Esophagus muscularis mucosa (tissue), 4 donors: ENCODE data around the gene PGGT1B. TPM values are rescaled to one million over a fixed set of nuclear protein-coding genes. Genes with fewer than 3 reads are reported as not detected.

Experiments
- DNase-seq: peaks from one replicate; pipeline ENCODE4 v3.0.0-alpha.2; 2017; ENCODE audit errors: extremely low spot score
- H3K27ac ChIP-seq, 4 donors: fragments of 200-600 bp; sonication (generic); replicated peaks in 1 of 4; 1 replicate in 3 of 4; 2 replicates in 1 of 4; pipeline ENCODE4 v1.5.1; 2016 to 2019; ENCODE audit warnings: mild to moderate bottlenecking in 1 of 4
- H3K27me3 ChIP-seq, 4 donors: fragments of 200-600 bp; sonication (generic); one replicate each; pipeline versions ENCODE4 v1.5.1 to v1.6.0; 2016 to 2019
- H3K36me3 ChIP-seq, 4 donors: fragments of 200-600 bp; sonication (generic); one replicate each; pipeline ENCODE4 v1.5.1; 2016 to 2019
- H3K4me1 ChIP-seq, 4 donors: fragments of 200-600 bp; sonication (generic); one replicate each; pipeline ENCODE4 v1.5.1; 2016 to 2019
- H3K4me3 ChIP-seq, 4 donors: fragments of 200-600 bp; sonication (generic); 1 replicate in 2 of 4; 2 replicates in 2 of 4; pipeline ENCODE4 v1.5.1; 2016 to 2019; ENCODE audit warnings: mild to moderate bottlenecking in 4 of 4, moderate library complexity in 1 of 4
- H3K9me3 ChIP-seq, 4 donors: fragments of 200-600 bp; sonication (generic); 1 replicate in 3 of 4; 2 replicates in 1 of 4; pipeline ENCODE4 v1.5.1; 2016 to 2019
- CTCF ChIP-seq, 3 experiments: fragments of 200-600 bp in 2 of 3; fragments of 450-650 bp in 1 of 3; sonication (generic) in 2 of 3; IDR thresholded peaks; one replicate each; pipeline ENCODE4 v1.5.1; 2017 to 2019; ENCODE audit warnings: antibody characterized with exemption in 3 of 3, mild to moderate bottlenecking in 2 of 3, moderate library complexity in 1 of 3
- EP300 ChIP-seq: sonication (generic); formaldehyde crosslinking; IDR thresholded peaks from one replicate; pipeline ENCODE4 v1.6.1; 2017; ENCODE audit warnings: antibody characterized with exemption
- POLR2A ChIP-seq: fragments of 450-650 bp; IDR thresholded peaks from one replicate; pipeline ENCODE4 v1.6.1; 2017; ENCODE audit warnings: antibody characterized with exemption, moderate library complexity, mild to moderate bottlenecking, low read depth
- POLR2AphosphoS5 ChIP-seq, 2 donors: sonication (generic); formaldehyde crosslinking; IDR thresholded peaks; one replicate each; pipeline ENCODE4 v1.6.1; 2017; ENCODE audit warnings: antibody characterized with exemption in 2 of 2
- WGBS: methylation state at CpG from one replicate; pipeline ENCODE4 v1.1.5; 2018; 5-methylcytosine and 5-hydroxymethylcytosine counted together
- intact Hi-C: fragments of 100-400 bp; cut with DNase I; formaldehyde crosslinking; loops from one replicate; pipeline ENCODE4 v1.15.1; 2023
- total RNA-seq, 4 donors: library from RNA; depleted of rRNA; stranded (reverse); fragments of >200 nt; gene quantifications; one replicate each; pipeline versions ENCODE4 v1.1.0 to v1.2.1, GENCODE V29; 2016

The PGGT1B gene
- total RNA-seq, 4 donors from 2014 or later: 9.5 to 18.3 (median 10.7) TPM

- intact Hi-C loops: no loop called here
- H3K27me3 ChIP-seq: no peaks in the 10 kb centered on the region
- H3K9me3 ChIP-seq: no peaks in the 10 kb centered on the region
- no peak for TF ChIP-seq CTCF (IDR thresholded peaks at IDR 0.05)
- TF ChIP-seq POLR2A: no peak
- no peak for TF ChIP-seq EP300
- no peak for TF ChIP-seq POLR2AphosphoS5 (IDR thresholded peaks at IDR 0.05)
- DNase-seq: no peak
- H3K4me3 ChIP-seq: no peak overlapping the region
- H3K4me1 ChIP-seq: no peaks in the 10 kb centered on the region
- WGBS: 89% methylated on average over 3 of the region's 3 CpGs
- no peak overlapping the region for H3K27ac ChIP-seq
- no peaks in the 10 kb centered on the region for H3K36me3 ChIP-seq
Observed at GRCh38 chr5:115196161-115196560, 66.5 kb downstream of the PGGT1B start.

- TF ChIP-seq POLR2AphosphoS5 (IDR thresholded peaks at IDR 0.05) (no peak), POLR2A (no peak), EP300 (no peak), CTCF (IDR thresholded peaks at IDR 0.05) (no peak)
- Histone ChIP-seq H3K36me3 (no peaks in the 10 kb centered on the region), H3K27ac (no peak overlapping the region), H3K9me3 (no peaks in the 10 kb centered on the region), H3K4me1 (no peaks in the 10 kb centered on the region), H3K4me3 (no peak overlapping the region), H3K27me3 (peaks cover 0 to 4% (median 0%) of the 10 kb centered on the region in 4 donors)
- no peak for DNase-seq
- 100% methylated on average over 2 of the region's 2 CpGs for WGBS
- intact Hi-C loops: no loop called here
Observed at GRCh38 chr5:115194676-115195075, 68.0 kb downstream of the PGGT1B start.

- no peaks in the 10 kb centered on the region for H3K36me3 ChIP-seq
- no peak for DNase-seq
- H3K4me1 ChIP-seq: no peaks in the 10 kb centered on the region
- H3K27me3 ChIP-seq: peaks cover 0 to 4% (median 0%) of the 10 kb centered on the region in 4 donors
- no peak overlapping the region for H3K4me3 ChIP-seq
- H3K9me3 ChIP-seq: no peaks in the 10 kb centered on the region
- no peak for TF ChIP-seq POLR2AphosphoS5 (IDR thresholded peaks at IDR 0.05)
- TF ChIP-seq POLR2A: no peak
- TF ChIP-seq CTCF (IDR thresholded peaks at IDR 0.05): no peak
- TF ChIP-seq EP300: no peak
- H3K27ac ChIP-seq: no peak overlapping the region
- intact Hi-C loops: no loop called here
Observed at GRCh38 chr5:115193295-115193694, 69.4 kb downstream of the PGGT1B start.

GRCh38 chr5:115192098-115192497, 70.6 kb downstream of the PGGT1B start:
- WGBS: 97% methylated on average over 1 of the region's 1 CpG
- Histone ChIP-seq H3K4me3 (no peak overlapping the region), H3K36me3 (no peaks in the 10 kb centered on the region), H3K4me1 (no peaks in the 10 kb centered on the region), H3K9me3 (no peaks in the 10 kb centered on the region), H3K27me3 (peaks cover 0 to 4% (median 0%) of the 10 kb centered on the region in 4 donors), H3K27ac (no peak overlapping the region)
- no peak for DNase-seq
- intact Hi-C loops: no loop called here
- TF ChIP-seq CTCF (IDR thresholded peaks at IDR 0.05): no peak

GRCh38 chr5:115191474-115192031, 71.1 kb downstream of the PGGT1B start:
- no peak for DNase-seq
- intact Hi-C loops: no loop called here
- Histone ChIP-seq H3K4me3 (no peak overlapping the region), H3K27ac (no peak overlapping the region), H3K27me3 (peaks cover 0 to 4% (median 0%) of the 10 kb centered on the region in 4 donors), H3K4me1 (no peaks in the 10 kb centered on the region), H3K36me3 (no peaks in the 10 kb centered on the region), H3K9me3 (no peaks in the 10 kb centered on the region)
- TF ChIP-seq POLR2A (no peak), EP300 (no peak), POLR2AphosphoS5 (IDR thresholded peaks at IDR 0.05) (no peak), CTCF (IDR thresholded peaks at IDR 0.05) (no peak)
- 55% methylated on average over 8 of the region's 8 CpGs for WGBS
